HepG2 (cell line): ENCODE data around the gene AARS1. TPM values are rescaled to one million over a fixed set of nuclear protein-coding genes. Genes with fewer than 3 reads are reported as not detected.

Source experiments
- ADNP ChIP-seq: sonication (generic); formaldehyde crosslinking; IDR thresholded peaks from 2 replicates; pipeline ENCODE4 v1.4.0; 2020; ENCODE audit warnings: missing genetic modification reagents
- CBX1 ChIP-seq: IDR thresholded peaks from one replicate; pipeline ENCODE4 v1.6.1; 2016; ENCODE audit warnings: antibody characterized with exemption, low read depth
- FOXK2 ChIP-seq: fragments of 450-650 bp; IDR thresholded peaks from 2 replicates; pipeline ENCODE4 v1.6.1; 2016
- GABPA ChIP-seq, 2 experiments: IDR thresholded peaks; 2 replicates each; pipeline ENCODE4 v1.6.1; 2011 to 2016; ENCODE audit warnings: low read depth in 2 of 2, low read length in 1 of 2, missing biosample characterization in 1 of 2, missing genetic modification characterization in 1 of 2
- GPN1 ChIP-seq: sonication (generic); formaldehyde crosslinking; IDR thresholded peaks from 2 replicates; pipeline ENCODE4 v1.5.1; 2020; ENCODE audit warnings: missing genetic modification reagents, borderline replicate concordance
- HIVEP1 ChIP-seq: sonication (generic); formaldehyde crosslinking; IDR thresholded peaks from 2 replicates; pipeline ENCODE4 v1.4.0; 2020; ENCODE audit warnings: mild to moderate bottlenecking, missing genetic modification reagents
- ISX ChIP-seq: sonication (generic); formaldehyde crosslinking; conservative IDR thresholded peaks from 2 replicates; pipeline ENCODE4 v1.5.0; 2020; ENCODE audit warnings: missing genetic modification reagents
- JARID2 ChIP-seq: sonication (generic); formaldehyde crosslinking; IDR thresholded peaks from 2 replicates; pipeline ENCODE4 v1.8.1; 2023; ENCODE audit warnings: missing genetic modification reagents, inconsistent platforms; ENCODE audit not compliant: insufficient replicate concordance
- KDM4B ChIP-seq: sonication (generic); formaldehyde crosslinking; IDR thresholded peaks from 2 replicates; pipeline ENCODE4 v1.4.0; 2020; ENCODE audit warnings: missing genetic modification reagents
- NCOA2 ChIP-seq: sonication (generic); formaldehyde crosslinking; IDR thresholded peaks from 2 replicates; pipeline ENCODE4 v1.8.0; 2022; ENCODE audit warnings: inconsistent platforms
- NPAS2 ChIP-seq: sonication (generic); formaldehyde crosslinking; IDR thresholded peaks from 2 replicates; pipeline ENCODE4 v1.8.0; 2022; ENCODE audit warnings: mild to moderate bottlenecking, missing genetic modification reagents, borderline replicate concordance
- NRL ChIP-seq: sonication (generic); formaldehyde crosslinking; IDR thresholded peaks from 2 replicates; pipeline ENCODE4 v1.5.0; 2020; ENCODE audit warnings: missing genetic modification reagents, mild to moderate bottlenecking, moderate library complexity, borderline replicate concordance
- SIX1 ChIP-seq: sonication (generic); formaldehyde crosslinking; IDR thresholded peaks from 2 replicates; pipeline ENCODE4 v1.4.0; 2020; ENCODE audit warnings: missing genetic modification reagents, borderline replicate concordance
- SSRP1 ChIP-seq: IDR thresholded peaks from 2 replicates; pipeline ENCODE4 v1.6.1; 2016; ENCODE audit warnings: control low read depth
- XBP1 ChIP-seq: sonication (generic); formaldehyde crosslinking; IDR thresholded peaks from 2 replicates; pipeline ENCODE4 v1.5.0; 2020; ENCODE audit warnings: missing genetic modification reagents
- ZNF432 ChIP-seq: sonication (generic); formaldehyde crosslinking; IDR thresholded peaks from 2 replicates; pipeline ENCODE4 v1.5.0; 2020; ENCODE audit warnings: missing genetic modification reagents, mild to moderate bottlenecking, borderline replicate concordance
- ZNF629 ChIP-seq: sonication (generic); formaldehyde crosslinking; conservative IDR thresholded peaks from 2 replicates; pipeline ENCODE4 v1.5.0; 2020; ENCODE audit warnings: missing genetic modification reagents
- ZNF724P ChIP-seq: sonication (generic); formaldehyde crosslinking; IDR thresholded peaks from 2 replicates; pipeline ENCODE4 v1.8.0; 2022; ENCODE audit warnings: missing genetic modification reagents, borderline replicate concordance
- ZNF776 ChIP-seq: sonication (generic); formaldehyde crosslinking; IDR thresholded peaks from 2 replicates; pipeline ENCODE4 v1.4.0; 2020; ENCODE audit warnings: mild to moderate bottlenecking, missing genetic modification reagents
- ZSCAN30 ChIP-seq: sonication (generic); formaldehyde crosslinking; IDR thresholded peaks from 2 replicates; pipeline ENCODE4 v1.5.0; 2020; ENCODE audit warnings: mild to moderate bottlenecking, missing genetic modification reagents
- polyA plus RNA-seq, 8 experiments: library from polyadenylated mRNA; depleted of rRNA in 3 of 8; stranded (reverse) in 7 of 8; unstranded in 1 of 8; fragments of >200 nt; fragmentation: Illumina TruSeq in 4 of 8; extraction: Trizol in 4 of 8; gene quantifications; 2 replicates each; pipeline versions ENCODE4 v1.2.1 to v1.2.3, GENCODE V29; 2011 to 2016; ENCODE audit warnings: low read depth in 4 of 8, missing spikeins in 1 of 8, mixed read lengths in 1 of 8; ENCODE audit not compliant: insufficient read depth in 1 of 8
- total RNA-seq, 5 experiments: library from RNA; depleted of rRNA; stranded (reverse); fragments of >200 nt; fragmentation: Illumina TruSeq; extraction: Trizol; gene quantifications; 2 replicates each; pipeline ENCODE4 v1.2.3, GENCODE V29; 2016; ENCODE audit warnings: low read depth in 1 of 5
- TF ChIP-seq, protein P1 (sequence below): sonication (generic); formaldehyde crosslinking; IDR thresholded peaks from 2 replicates; pipeline ENCODE4 v1.8.1; 2023; ENCODE audit warnings: mild to moderate bottlenecking, moderate library complexity, missing genetic modification reagents
- TF ChIP-seq, protein P2 (sequence below): sonication (generic); formaldehyde crosslinking; conservative IDR thresholded peaks from 2 replicates; pipeline ENCODE4 v1.8.0; 2022; ENCODE audit warnings: low read depth, missing genetic modification reagents
- TF ChIP-seq, protein P3 (sequence below): sonication (generic); formaldehyde crosslinking; IDR thresholded peaks from 2 replicates; pipeline ENCODE4 v1.5.0; 2020; ENCODE audit warnings: missing genetic modification reagents
- TF ChIP-seq, protein P4 (sequence below): sonication (generic); formaldehyde crosslinking; IDR thresholded peaks from 2 replicates; pipeline ENCODE4 v1.5.0; 2020; ENCODE audit warnings: missing genetic modification reagents

AARS1 gene
- total and polyA plus RNA-seq, 2 of the 13 experiments (the other 11 are each of a cell fraction or from before 2014, with no cell fraction given), result 107 to 132 TPM

DNA sequence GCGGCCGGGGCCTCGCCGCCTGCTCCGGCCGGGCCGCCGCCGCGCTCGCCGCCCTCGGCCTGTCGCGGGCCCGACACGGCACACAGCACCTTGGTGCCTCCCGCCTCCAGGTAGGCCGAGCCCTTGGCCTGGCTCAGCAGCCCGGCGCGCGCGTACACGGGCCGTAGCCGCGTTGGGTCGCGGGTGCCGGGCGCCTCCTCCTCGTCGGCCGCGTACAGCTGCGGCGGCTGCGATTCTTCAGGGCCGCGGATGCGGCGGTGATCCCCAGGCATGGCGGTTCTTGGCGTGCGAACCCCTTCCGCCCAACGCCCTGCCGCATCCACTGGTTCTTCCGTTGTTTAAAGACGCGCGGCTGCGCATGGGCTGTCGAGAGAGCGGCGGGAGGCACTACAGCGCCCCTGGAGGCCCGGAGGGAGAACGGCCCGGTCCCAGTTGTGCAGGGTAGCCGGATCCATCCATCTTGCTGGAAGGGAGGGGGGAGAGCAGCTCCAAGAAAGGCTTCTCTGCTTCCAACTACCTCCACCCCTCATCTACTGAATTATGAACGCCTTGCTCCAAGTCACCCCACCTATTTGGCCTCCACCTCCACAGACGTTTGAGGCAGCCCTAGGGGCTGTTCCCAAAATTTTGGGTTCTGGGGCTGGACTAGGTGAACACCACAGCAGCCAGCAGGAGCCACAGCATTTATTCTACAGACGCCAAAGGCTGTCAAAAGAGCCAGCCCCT is 37.5 kb downstream of the AARS1 start, which contains the start of gene EXOSC6 (continued):
- TF ChIP-seq KDM4B (peak; percentile 98), SIX1 (CRISPR knock-in tag) (peak; percentile 51; the same call in 1 of the 2 replicates), SSRP1 (CRISPR knock-in tag) (peak; percentile 96), ZSCAN30 (CRISPR knock-in tag) (no peak), ISX (0 out of 2 replicates have a peak, but pooled peaks have one; percentile 79), NPAS2 (CRISPR knock-in tag) (no peak), NCOA2 (CRISPR knock-in tag) (peak; percentile 63), HIVEP1 (CRISPR knock-in tag) (peak; percentile 71), CBX1 (peak; percentile 47), NRL (CRISPR knock-in tag) (peak; percentile 97), XBP1 (CRISPR knock-in tag) (no peak), JARID2 (CRISPR knock-in tag) (peak; percentile 84), ZNF724P (CRISPR knock-in tag) (peak; percentile 99; the same call in 1 of the 2 replicates), ZNF776 (CRISPR knock-in tag) (no peak), ZNF432 (CRISPR knock-in tag) (peak; percentile 67; the same call in 1 of the 2 replicates), GPN1 (CRISPR knock-in tag) (0 out of 2 replicates have a peak, but pooled peaks have one; percentile 81), ADNP (no peak), FOXK2 (no peak), ZNF629 (CRISPR knock-in tag) (no peak; the same call in 1 of the 2 replicates), GABPA (IDR thresholded peaks at IDR 0.05; ENCODE audit: low read depth, low read length) (peak; percentile 66), GABPA (CRISPR knock-in tag; IDR thresholded peaks at IDR 0.05; ENCODE audit: low read depth) (peak; percentile 90)
- TF ChIP-seq, protein P1, sequence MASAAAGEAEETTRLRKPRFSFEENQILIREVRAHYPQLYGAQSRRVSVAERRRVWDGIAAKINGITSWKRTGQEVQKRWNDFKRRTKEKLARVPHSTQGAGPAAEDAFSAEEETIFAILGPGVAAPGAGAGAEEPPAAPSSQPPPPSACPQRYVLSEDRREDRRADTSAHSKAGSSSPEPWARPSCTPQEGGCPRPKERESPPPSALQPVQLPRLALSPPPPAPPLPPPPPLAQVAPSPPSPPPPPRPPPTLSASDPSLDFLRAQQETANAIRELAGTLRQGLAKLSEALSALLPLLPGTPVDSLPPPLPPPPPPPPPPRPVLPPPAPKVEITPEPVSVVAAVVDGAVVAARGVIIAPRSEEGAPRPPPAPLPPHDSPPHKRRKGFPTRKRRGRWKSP (CRISPR knock-in tag), result peak; percentile 87
- TF ChIP-seq, protein P2, sequence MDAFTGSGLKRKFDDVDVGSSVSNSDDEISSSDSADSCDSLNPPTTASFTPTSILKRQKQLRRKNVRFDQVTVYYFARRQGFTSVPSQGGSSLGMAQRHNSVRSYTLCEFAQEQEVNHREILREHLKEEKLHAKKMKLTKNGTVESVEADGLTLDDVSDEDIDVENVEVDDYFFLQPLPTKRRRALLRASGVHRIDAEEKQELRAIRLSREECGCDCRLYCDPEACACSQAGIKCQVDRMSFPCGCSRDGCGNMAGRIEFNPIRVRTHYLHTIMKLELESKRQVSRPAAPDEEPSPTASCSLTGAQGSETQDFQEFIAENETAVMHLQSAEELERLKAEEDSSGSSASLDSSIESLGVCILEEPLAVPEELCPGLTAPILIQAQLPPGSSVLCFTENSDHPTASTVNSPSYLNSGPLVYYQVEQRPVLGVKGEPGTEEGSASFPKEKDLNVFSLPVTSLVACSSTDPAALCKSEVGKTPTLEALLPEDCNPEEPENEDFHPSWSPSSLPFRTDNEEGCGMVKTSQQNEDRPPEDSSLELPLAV (CRISPR knock-in tag), result peak; percentile 94
- TF ChIP-seq, protein P3, sequence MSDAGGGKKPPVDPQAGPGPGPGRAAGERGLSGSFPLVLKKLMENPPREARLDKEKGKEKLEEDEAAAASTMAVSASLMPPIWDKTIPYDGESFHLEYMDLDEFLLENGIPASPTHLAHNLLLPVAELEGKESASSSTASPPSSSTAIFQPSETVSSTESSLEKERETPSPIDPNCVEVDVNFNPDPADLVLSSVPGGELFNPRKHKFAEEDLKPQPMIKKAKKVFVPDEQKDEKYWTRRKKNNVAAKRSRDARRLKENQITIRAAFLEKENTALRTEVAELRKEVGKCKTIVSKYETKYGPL, result no peak
- TF ChIP-seq, protein P4, sequence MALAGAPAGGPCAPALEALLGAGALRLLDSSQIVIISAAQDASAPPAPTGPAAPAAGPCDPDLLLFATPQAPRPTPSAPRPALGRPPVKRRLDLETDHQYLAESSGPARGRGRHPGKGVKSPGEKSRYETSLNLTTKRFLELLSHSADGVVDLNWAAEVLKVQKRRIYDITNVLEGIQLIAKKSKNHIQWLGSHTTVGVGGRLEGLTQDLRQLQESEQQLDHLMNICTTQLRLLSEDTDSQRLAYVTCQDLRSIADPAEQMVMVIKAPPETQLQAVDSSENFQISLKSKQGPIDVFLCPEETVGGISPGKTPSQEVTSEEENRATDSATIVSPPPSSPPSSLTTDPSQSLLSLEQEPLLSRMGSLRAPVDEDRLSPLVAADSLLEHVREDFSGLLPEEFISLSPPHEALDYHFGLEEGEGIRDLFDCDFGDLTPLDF (CRISPR knock-in tag), result no peak
